ENCODE data around the gene EDC3. TPM values are rescaled to one million over a fixed set of nuclear protein-coding genes. Genes with fewer than 3 reads are reported as not detected.

Gene EDC3
- total RNA-seq, 2 experiments from 2014 or later: 41.9 to 44.1 TPM

- Mint-ChIP-seq H3K27me3 (no peaks in the 10 kb centered on the region), H3K36me3 (ENCODE audit: low read depth) (peaks cover 3% of the 10 kb centered on the region), H3K9me3 (no peaks in the 10 kb centered on the region), H3K4me1 (ENCODE audit: low read depth) (peaks cover 2% of the 10 kb centered on the region), H3K27ac (no peak overlapping the region), H3K4me3 (no peak overlapping the region)
- ChIA-PET CTCF (no interaction called here), POLR2A (no interaction called here)
- TF ChIP-seq CTCF (IDR thresholded peaks at IDR 0.05): no peak
- DNase-seq: no peak
- intact Hi-C loops (cut with micrococcal nuclease): no loop called here
- no peak for ATAC-seq
Observed at GRCh38 chr15:74584204-74584603, 111.6 kb downstream of the EDC3 start.

Other genes starting within 250 kb of the EDC3 start
- 10 to 100 TPM; 48.8 to 53.3 TPM for gene UBL7, start 234.9 kb downstream of the EDC3 start, total RNA-seq
- gene ARID3B, start 154.8 kb downstream of the EDC3 start, total RNA-seq: 10 to 100 TPM; 35.2 to 36.2 TPM
- 100 to 1,000 TPM; 159 to 168 TPM for gene CLK3, start 80.2 kb downstream of the EDC3 start, total RNA-seq
- gene CYP1A1, start 29.5 kb upstream of the EDC3 start, total RNA-seq: 1 to 10 TPM; 4.3 to 4.9 TPM
- not detected for gene CYP1A2, start 52.8 kb upstream of the EDC3 start, total RNA-seq
- gene CSK, start 86.1 kb upstream of the EDC3 start, total RNA-seq: 100 to 1,000 TPM; 254 to 260 TPM
- gene LMAN1L, start 116.8 kb upstream of the EDC3 start, total RNA-seq: under 1 TPM in 1 of 2 experiments, not detected in 1; 0.11 TPM
- under 1 TPM in 1 of 2 experiments, not detected in 1; 0.11 TPM for gene CPLX3, start 130.6 kb upstream of the EDC3 start, total RNA-seq
- 10 to 100 TPM; 45.9 to 49.3 TPM for gene ULK3, start 147.1 kb upstream of the EDC3 start, total RNA-seq
- 10 to 100 TPM; 57.8 to 58.9 TPM for gene SCAMP2, start 177.3 kb upstream of the EDC3 start, total RNA-seq
- gene MPI, start 194.0 kb upstream of the EDC3 start, total RNA-seq: 10 to 100 TPM; 67.1 to 74.3 TPM
- gene FAM219B, start 210.8 kb upstream of the EDC3 start, total RNA-seq: 10 to 100 TPM; 36.5 to 44.7 TPM
- gene COX5A, start 242.0 kb upstream of the EDC3 start, total RNA-seq: 100 to 1,000 TPM; 342 TPM